Muscle layer of duodenum (tissue), 2 donors: Measurements from ENCODE around the gene PTPRD.

Source experiments
- H3K27ac ChIP-seq: one replicate; pipeline ENCODE4 v1.7.0; 2013; ENCODE audit warnings: mild to moderate bottlenecking, low read length
- H3K27me3 ChIP-seq: one replicate; pipeline ENCODE4 v1.7.0; 2013; ENCODE audit warnings: low read depth, mild to moderate bottlenecking, control low read depth, low read length
- H3K36me3 ChIP-seq, 2 donors: one replicate each; pipeline ENCODE4 v1.7.0; 2013; ENCODE audit warnings: low read length in 2 of 2, control low read depth in 1 of 2, mild to moderate bottlenecking in 1 of 2; ENCODE audit not compliant: insufficient read depth in 2 of 2, control insufficient read depth in 1 of 2
- H3K4me1 ChIP-seq, 2 donors: one replicate each; pipeline ENCODE4 v1.7.0; 2013; ENCODE audit warnings: low read length in 2 of 2, mild to moderate bottlenecking in 2 of 2, control low read depth in 1 of 2, moderate library complexity in 1 of 2; ENCODE audit not compliant: insufficient read depth in 2 of 2, control insufficient read depth in 1 of 2
- H3K4me3 ChIP-seq, 2 donors: one replicate each; pipeline ENCODE4 v1.7.0; 2013; ENCODE audit warnings: low read length in 2 of 2, low read depth in 1 of 2, mild to moderate bottlenecking in 1 of 2
- H3K9me3 ChIP-seq, 2 donors: one replicate each; pipeline ENCODE4 v1.7.0; 2013; ENCODE audit warnings: low read length in 2 of 2, control low read depth in 1 of 2, mild to moderate bottlenecking in 1 of 2; ENCODE audit not compliant: control insufficient read depth in 1 of 2
- donor health status: healthy.

The PTPRD gene

DNA sequence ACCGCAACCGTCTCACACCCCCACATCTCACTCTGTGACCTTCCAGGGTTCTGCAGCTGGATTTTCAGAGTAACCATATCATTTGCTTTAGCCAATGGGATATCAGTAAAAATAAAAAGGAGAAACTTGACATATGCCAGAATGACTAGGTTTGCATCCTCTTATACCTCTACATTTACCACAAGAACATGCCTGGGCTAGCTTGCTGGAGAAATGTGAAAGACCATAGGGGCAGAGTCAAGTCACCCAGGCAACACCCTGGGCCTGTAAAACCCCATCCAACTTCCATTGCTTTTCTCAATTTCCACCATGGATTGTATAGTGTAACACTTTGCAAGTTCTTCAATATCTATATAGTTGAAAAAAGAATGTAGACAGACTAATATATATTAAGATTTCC, 731.1 kb downstream of the PTPRD start:
- Histone ChIP-seq H3K4me1 (no peaks in the 10 kb centered on the region), H3K36me3 (no peaks in the 10 kb centered on the region), H3K27me3 (no peaks in the 10 kb centered on the region), H3K9me3 (no peaks in the 10 kb centered on the region), H3K4me3 (no peak overlapping the region), H3K27ac (no peak overlapping the region)

DNA sequence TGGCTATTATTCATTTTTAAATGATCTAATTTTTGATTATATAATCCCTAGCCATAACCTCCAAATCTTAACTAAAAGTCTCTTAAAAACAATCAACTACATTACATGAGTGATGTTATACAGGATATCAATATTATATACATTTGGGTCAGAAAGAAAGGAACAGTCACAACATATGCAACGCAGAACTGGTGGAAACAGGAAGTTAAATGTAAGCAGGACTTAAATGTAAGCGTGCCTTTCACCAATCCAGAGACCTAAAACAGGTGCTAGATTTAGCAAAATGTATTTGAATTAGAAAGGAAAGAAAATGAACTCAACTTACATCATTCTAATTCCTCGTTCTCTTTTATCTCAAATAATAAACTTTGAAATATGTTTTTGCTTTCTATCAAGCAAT, 738.5 kb downstream of the PTPRD start:
- H3K4me1 ChIP-seq: no peaks in the 10 kb centered on the region

DNA sequence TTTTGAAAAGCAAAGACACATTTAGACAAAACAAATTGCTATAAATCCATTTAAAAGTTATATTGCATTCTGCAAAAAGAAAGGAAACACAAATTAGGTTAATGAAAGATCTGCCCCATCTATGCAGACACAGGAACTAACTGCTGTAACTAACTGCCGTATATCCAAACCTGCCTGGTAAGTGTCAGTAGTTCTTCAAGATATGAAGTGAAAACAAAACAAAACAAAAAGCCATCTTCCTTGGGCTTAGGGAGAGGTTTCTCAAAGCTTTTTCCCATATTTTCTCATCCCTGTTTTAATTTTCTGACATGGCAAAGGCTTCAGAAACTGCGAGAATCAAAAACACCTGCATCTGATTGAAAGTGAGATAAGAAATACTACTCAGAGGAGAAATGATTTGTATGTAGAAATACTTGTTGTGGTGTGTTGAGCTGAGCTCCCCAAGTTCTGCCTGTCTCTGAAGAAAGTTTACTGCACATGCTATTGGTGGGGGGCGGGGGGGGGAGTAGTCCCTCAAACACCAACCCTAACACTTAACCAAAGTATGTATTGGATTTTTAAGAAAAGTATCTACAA, 750.5 kb downstream of the PTPRD start:
- H3K27me3 ChIP-seq: no peaks in the 10 kb centered on the region
- H3K4me1 ChIP-seq: no peaks in the 10 kb centered on the region
- no peak overlapping the region for H3K27ac ChIP-seq
- H3K4me3 ChIP-seq: no peak overlapping the region
- H3K36me3 ChIP-seq: no peaks in the 10 kb centered on the region
- no peaks in the 10 kb centered on the region for H3K9me3 ChIP-seq

More for the DNA sequence above, 738.5 kb downstream of the PTPRD start:
- Histone ChIP-seq H3K27ac (no peak overlapping the region), H3K4me3 (no peak overlapping the region), H3K27me3 (no peaks in the 10 kb centered on the region), H3K9me3 (no peaks in the 10 kb centered on the region), H3K36me3 (no peaks in the 10 kb centered on the region)

DNA sequence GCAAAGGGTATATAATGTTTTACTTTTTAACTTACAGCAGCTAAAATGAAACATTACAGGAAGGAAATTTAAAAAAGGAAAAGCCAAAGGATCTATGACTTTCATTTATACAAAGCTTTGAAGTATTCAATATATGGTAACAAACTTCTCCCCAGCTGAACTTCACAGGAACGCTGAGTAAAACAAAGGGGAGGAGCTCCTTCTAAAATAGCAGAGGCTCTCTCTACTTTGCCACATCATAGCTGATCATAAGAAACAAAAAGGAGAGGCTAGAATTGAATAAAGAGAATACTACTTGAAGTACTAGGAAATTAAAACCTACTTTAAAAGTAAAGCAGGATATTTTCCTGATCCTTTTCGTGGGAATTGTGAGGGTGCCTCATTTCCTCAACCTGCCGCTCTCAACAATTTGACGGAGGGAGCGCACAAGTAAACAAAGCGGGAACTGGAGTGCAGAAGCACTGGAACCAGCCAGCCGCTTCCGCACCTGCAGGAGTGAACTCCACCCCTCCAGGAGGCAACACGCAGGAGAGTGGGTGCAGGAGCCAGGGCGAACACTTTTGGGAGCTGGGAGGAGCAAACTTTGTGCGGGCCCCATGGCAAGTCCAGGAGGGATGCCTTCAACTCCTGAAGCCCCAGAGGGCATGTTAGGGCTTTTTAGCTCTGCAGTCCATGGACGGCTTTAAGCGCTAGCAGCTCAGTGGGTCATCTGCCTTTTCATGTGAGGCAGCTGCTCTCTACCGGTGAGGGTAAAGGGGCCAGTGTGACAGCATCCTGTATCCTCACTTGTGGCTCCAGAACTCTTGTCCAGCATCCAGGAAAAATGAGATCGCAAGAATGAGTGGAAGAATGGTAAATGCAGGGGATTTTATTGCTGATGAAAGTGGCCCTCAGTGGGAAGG, 757.4 kb downstream of the PTPRD start:
- H3K9me3 ChIP-seq: no peaks in the 10 kb centered on the region
- H3K27ac ChIP-seq: no peak overlapping the region
- H3K27me3 ChIP-seq: no peaks in the 10 kb centered on the region
- no peaks in the 10 kb centered on the region for H3K4me1 ChIP-seq
- H3K4me3 ChIP-seq: no peak overlapping the region
- H3K36me3 ChIP-seq: no peaks in the 10 kb centered on the region

DNA sequence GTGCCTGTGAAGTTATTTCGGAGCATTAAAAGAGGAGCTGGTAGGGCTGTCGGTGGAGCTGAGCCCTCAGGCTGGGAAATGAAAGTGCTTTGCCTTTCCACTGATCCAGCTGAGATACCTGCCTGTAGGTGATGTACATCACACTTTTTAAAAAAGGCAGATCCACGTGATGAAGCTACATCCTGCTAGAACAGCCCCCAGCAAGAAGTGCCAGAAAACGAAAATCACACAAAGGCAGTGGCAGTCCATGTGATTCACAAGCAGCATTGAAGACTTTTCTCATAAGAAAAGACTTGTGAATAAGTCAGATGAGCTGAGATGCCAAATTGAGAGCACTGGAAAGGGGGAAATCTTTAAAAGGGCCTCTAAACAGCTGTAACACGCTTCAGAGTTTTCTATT, 765.1 kb downstream of the PTPRD start:
- Histone ChIP-seq H3K27me3 (no peaks in the 10 kb centered on the region), H3K36me3 (no peaks in the 10 kb centered on the region), H3K9me3 (no peaks in the 10 kb centered on the region), H3K27ac (no peak overlapping the region), H3K4me1 (no peaks in the 10 kb centered on the region), H3K4me3 (no peak overlapping the region)

DNA sequence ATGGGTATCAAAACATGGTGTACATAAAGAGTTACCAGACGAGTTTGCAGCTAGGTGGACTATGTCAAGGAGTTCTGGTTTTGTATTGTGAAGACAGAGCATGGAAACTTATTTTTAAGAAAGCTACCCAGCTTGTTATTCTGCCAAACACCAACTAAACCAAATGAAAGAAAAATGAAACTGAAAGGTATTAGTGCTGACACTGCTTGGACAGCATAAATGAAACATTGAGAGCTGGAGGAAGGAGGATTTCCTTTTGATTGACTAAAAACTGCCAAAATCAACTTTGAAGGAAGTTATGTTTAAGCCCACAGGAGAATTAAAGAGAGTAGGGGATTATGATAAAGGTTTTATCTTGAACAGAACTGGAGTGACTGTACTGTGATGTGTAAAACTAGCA, 766.2 kb downstream of the PTPRD start:
- Histone ChIP-seq H3K36me3 (no peaks in the 10 kb centered on the region), H3K4me1 (no peaks in the 10 kb centered on the region), H3K9me3 (no peaks in the 10 kb centered on the region), H3K27ac (no peak overlapping the region), H3K4me3 (no peak overlapping the region), H3K27me3 (no peaks in the 10 kb centered on the region)

DNA sequence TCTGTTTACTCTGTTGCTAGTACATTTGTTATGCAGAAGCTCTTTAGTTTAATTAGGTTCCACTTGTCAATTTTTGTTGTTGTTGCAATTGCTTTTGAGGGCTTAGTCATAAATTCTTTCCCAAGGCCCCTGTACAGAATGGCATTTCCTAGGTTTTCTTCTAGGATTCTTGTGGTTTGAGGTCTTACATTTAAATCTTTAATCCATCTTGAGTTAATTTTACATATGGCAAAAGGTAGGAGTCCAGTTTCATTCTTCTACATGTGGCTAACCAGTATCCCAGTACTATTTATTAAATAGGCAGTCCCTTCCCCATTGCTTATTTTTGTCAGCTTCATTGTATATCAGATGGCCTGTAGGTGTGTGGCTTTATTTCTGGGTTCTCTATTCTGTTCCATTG, 792.4 kb downstream of the PTPRD start:
- H3K36me3 ChIP-seq: no peaks in the 10 kb centered on the region
- H3K27ac ChIP-seq: no peak overlapping the region
- no peaks in the 10 kb centered on the region for H3K9me3 ChIP-seq
- H3K4me1 ChIP-seq: no peaks in the 10 kb centered on the region
- no peaks in the 10 kb centered on the region for H3K27me3 ChIP-seq
- no peak overlapping the region for H3K4me3 ChIP-seq

DNA sequence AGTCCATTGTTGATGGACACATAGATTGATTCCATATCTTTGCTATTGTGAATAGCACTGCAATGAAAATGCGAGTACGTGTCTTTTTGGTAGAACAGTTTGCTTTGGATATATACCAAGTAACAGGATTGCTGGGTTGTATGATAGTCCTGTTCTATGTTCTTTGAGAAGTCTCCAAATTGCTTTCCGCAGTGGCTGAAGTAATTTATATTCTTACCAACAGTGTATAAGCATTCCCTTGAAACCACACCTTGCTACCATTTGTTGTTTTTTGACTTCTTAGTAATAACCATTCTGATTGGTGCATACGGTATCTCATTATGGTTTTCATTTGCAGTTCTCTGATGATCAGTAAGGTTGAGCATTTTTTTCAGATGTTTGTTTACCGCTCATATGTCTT, 792.9 kb downstream of the PTPRD start:
- Histone ChIP-seq H3K27me3 (no peaks in the 10 kb centered on the region), H3K36me3 (no peaks in the 10 kb centered on the region), H3K27ac (no peak overlapping the region), H3K4me1 (no peaks in the 10 kb centered on the region), H3K9me3 (no peaks in the 10 kb centered on the region), H3K4me3 (no peak overlapping the region)

DNA sequence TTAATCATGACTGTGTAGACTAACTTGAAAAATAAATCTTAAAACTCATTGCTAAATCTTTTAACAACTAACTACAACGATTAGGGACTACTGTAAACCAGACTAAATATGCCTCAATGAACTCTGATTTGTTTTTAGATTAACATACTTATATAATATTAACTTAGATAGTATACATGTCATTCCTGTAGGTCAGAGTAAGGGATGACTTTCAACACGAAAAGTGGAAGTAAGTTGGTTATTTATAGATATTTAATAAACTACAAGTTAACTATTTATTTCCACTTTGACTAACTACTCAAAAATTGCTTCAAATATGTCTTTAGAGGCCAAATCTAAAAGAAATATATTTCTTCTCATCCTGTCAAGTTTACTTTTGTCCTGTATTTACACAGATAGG, 795.6 kb downstream of the PTPRD start:
- Histone ChIP-seq H3K4me1 (no peaks in the 10 kb centered on the region), H3K4me3 (no peak overlapping the region), H3K27me3 (no peaks in the 10 kb centered on the region), H3K27ac (no peak overlapping the region), H3K9me3 (no peaks in the 10 kb centered on the region), H3K36me3 (no peaks in the 10 kb centered on the region)

DNA sequence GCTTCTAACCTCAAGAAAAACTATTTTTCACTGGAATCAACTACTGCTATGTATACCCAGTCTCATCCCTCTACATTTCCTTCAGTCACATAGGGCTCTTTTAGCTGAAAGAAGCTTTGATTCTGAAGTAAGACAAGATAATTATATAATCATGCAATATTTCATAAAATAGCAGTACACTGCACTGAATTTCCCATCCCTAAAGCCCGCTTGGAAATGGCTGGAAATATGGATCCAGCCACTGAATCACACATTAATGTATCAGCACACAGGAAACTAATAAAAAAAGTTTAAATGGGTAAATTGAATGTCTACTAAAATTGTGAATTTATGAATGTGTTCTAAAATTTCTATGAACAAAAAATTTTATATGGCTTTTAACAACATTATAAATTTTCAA, 808.7 kb downstream of the PTPRD start:
- no peak overlapping the region for H3K27ac ChIP-seq
- no peak overlapping the region for H3K4me3 ChIP-seq
- no peaks in the 10 kb centered on the region for H3K36me3 ChIP-seq
- no peaks in the 10 kb centered on the region for H3K27me3 ChIP-seq
- H3K4me1 ChIP-seq: no peaks in the 10 kb centered on the region
- H3K9me3 ChIP-seq: no peaks in the 10 kb centered on the region

DNA sequence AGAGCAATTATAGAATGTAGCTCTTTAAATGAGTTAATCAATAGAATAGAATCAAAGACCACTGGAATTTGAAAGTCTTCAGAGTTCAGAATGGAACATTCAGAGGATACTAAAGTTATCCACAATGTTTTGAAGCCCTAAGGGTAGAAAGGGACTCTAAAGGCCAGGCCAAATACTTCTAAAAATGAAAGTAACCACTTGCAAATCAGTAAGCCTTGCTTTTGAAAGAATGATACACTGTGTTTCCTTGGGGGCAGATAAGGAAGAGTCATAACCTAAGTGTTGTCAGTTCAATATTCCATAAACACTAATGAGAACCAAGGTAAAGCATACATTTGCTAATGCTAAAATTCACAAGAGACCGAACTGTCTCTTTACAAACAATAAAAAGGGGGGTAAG, 813.5 kb downstream of the PTPRD start:
- Histone ChIP-seq H3K36me3 (no peaks in the 10 kb centered on the region), H3K4me1 (no peaks in the 10 kb centered on the region), H3K9me3 (no peaks in the 10 kb centered on the region), H3K4me3 (no peak overlapping the region), H3K27me3 (no peaks in the 10 kb centered on the region), H3K27ac (no peak overlapping the region)
